HepG2 (cell line): ENCODE results near the gene METAP2.
"Not testable (repeated sequence)": the region's sequence is repeated elsewhere in the genome, so short reads cannot be mapped to it uniquely, and the experiment has no call there.

Experiments
- ATF7 ChIP-seq, 2 experiments: fragments of 450-650 bp in 1 of 2; sonication (generic) in 1 of 2; formaldehyde crosslinking in 1 of 2; IDR thresholded peaks; 2 replicates each; pipeline versions ENCODE4 v1.4.0 to v1.6.1; 2016 to 2020; ENCODE audit warnings: antibody characterized with exemption in 1 of 2, mild to moderate bottlenecking in 1 of 2, missing genetic modification reagents in 1 of 2
- IKZF1 ChIP-seq: fragments of 450-650 bp; IDR thresholded peaks from 2 replicates; pipeline ENCODE4 v1.7.1; 2016
- SRF ChIP-seq: IDR thresholded peaks from 2 replicates; pipeline ENCODE4 v1.6.1; 2011; ENCODE audit warnings: mild to moderate bottlenecking, low read depth, low read length, moderate library complexity
- ZBTB8A ChIP-seq: sonication (generic); formaldehyde crosslinking; IDR thresholded peaks from 2 replicates; pipeline ENCODE4 v1.4.0; 2020; ENCODE audit warnings: mild to moderate bottlenecking, low read depth, missing genetic modification reagents, borderline replicate concordance
- ZNF552 ChIP-seq: sonication (generic); formaldehyde crosslinking; IDR thresholded peaks from 2 replicates; pipeline ENCODE4 v1.9.0; 2022; ENCODE audit warnings: missing genetic modification reagents, mild to moderate bottlenecking, borderline replicate concordance

DNA sequence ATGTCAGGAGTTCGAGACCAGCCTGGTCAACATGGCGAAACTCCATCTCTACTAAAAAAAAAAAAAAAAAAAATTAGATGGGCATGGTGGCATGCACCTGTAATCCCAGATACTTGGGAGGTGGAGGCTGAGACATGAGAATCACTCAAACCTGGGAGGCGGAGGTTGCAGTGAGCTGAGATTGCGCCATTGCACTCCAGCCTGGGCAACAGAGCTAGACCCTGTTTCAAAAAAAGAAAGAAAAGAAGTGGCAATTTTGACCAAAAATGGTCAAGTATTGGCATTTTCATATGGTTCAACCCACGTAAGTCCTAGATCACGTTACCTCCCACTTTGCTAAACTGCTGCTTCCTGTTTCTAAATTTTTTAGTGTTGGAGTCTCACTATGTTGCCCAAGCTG is 8.6 kb downstream of the METAP2 start:
- not testable (repeated sequence) for TF ChIP-seq SRF; ZNF552 (CRISPR knock-in tag); ZBTB8A; IKZF1; ATF7 (IDR thresholded peaks at IDR 0.05); ATF7 (CRISPR knock-in tag; IDR thresholded peaks at IDR 0.05)
